HepG2 (cell line): ENCODE results near the gene HECTD1. TPM values are rescaled to one million over a fixed set of nuclear protein-coding genes. Genes with fewer than 3 reads are reported as not detected.
A peak's percentile ranks its signal among the peaks of the same experiment; 100 is the strongest.

Source experiments
- ATAC-seq: fragments of 200-7000 bp; cut with Tn5 transposase; 3 replicates; pipeline ENCODE4 v1.9.1; 2020; ENCODE audit warnings: mild to moderate bottlenecking, moderate library complexity
- BruUV-seq: library from RNA; stranded (reverse); fragments of 400-500 nt; replicated peaks from 2 replicates; lab custom pipeline; 2021; lab: Mats Ljungman, UMichigan
- CTCF ChIA-PET: fragments of 300-600 bp; formaldehyde crosslinking; extraction: SDS; loops from one replicate; lab custom pipeline; 2021; ENCODE audit warnings: low total read pairs, inconsistent platforms, low intra/inter-chr PET ratio; lab: Yijun Ruan, JAX
- POLR2A ChIA-PET: fragments of 350-600 bp; sonication (Branson Sonifier 250); formaldehyde crosslinking; loops from one replicate; lab custom pipeline; 2020; ENCODE audit warnings: antibody characterized with exemption, inconsistent platforms; lab: Yijun Ruan, JAX
- DNase-seq: peaks from one replicate; pipeline ENCODE4 v3.0.0-alpha.2; 2015; ENCODE audit warnings: low spot score
- FAIRE-seq: peaks from 3 replicates; lab custom pipeline; 2011; peaks lifted over from hg19 to GRCh38; lab: Jason Lieb, UNC
- H2AFZ ChIP-seq: one replicate; pipeline ENCODE4 v1.6.1; 2011; ENCODE audit warnings: low read length, inconsistent platforms
- H3K27ac ChIP-seq: fragments of 300-600 bp; 3 replicates; pipeline ENCODE4 v1.8.0; 2011; ENCODE audit warnings: mixed run types, mild to moderate bottlenecking, mixed read lengths, low read length, inconsistent platforms; ENCODE audit not compliant: insufficient read depth; ENCODE audit errors: extremely low read length
- H3K27me3 ChIP-seq, 2 experiments: fragments of 200-600 bp in 1 of 2; 2 replicates in 1 of 2; 3 replicates in 1 of 2; pipeline versions ENCODE4 v1.6.0 to v1.8.0; 2011; ENCODE audit warnings: low read length in 2 of 2, mild to moderate bottlenecking in 2 of 2, moderate library complexity in 2 of 2, inconsistent platforms in 1 of 2; ENCODE audit not compliant: insufficient read depth in 2 of 2, control insufficient read depth in 1 of 2
- H3K36me3 ChIP-seq, 2 experiments: fragments of 200-600 bp in 1 of 2; replicated peaks in 1 of 2; 2 replicates in 1 of 2; 3 replicates in 1 of 2; pipeline versions ENCODE4 v1.5.1 to v1.8.0; 2011; ENCODE audit warnings: low read length in 2 of 2, inconsistent platforms in 1 of 2; ENCODE audit not compliant: insufficient read depth in 2 of 2, control insufficient read depth in 1 of 2
- H3K4me1 ChIP-seq: 2 replicates; pipeline ENCODE4 v1.5.1; 2012; ENCODE audit warnings: low read length, inconsistent platforms; ENCODE audit not compliant: insufficient read depth
- H3K4me2 ChIP-seq: 2 replicates; pipeline ENCODE4 v1.6.0; 2011; ENCODE audit warnings: low read depth, low read length, inconsistent platforms
- H3K4me3 ChIP-seq, 3 experiments: fragments of 200-600 bp in 1 of 3; sonication (generic), shearing (Covaris generic) in 1 of 3; replicated peaks in 1 of 3; 2 replicates each; pipeline ENCODE4 v1.5.1; 2011 to 2016; ENCODE audit warnings: low read length in 3 of 3, inconsistent platforms in 2 of 3, low read depth in 2 of 3, mild to moderate bottlenecking in 2 of 3, control low read depth in 1 of 3, mixed read lengths in 1 of 3; ENCODE audit not compliant: insufficient read depth in 1 of 3
- H3K79me2 ChIP-seq: one replicate; pipeline ENCODE4 v1.6.1; 2011; ENCODE audit warnings: low read length, inconsistent platforms; ENCODE audit not compliant: insufficient read depth
- H3K9ac ChIP-seq: 2 replicates; pipeline ENCODE4 v1.6.0; 2011; ENCODE audit warnings: mild to moderate bottlenecking, low read depth, low read length, inconsistent platforms; ENCODE audit not compliant: insufficient read depth
- H3K9me3 ChIP-seq: 2 replicates; pipeline ENCODE4 v1.5.1; 2012; ENCODE audit warnings: mild to moderate bottlenecking, low read length
- H4K20me1 ChIP-seq: 2 replicates; pipeline ENCODE4 v1.6.0; 2011; ENCODE audit warnings: inconsistent platforms, mild to moderate bottlenecking, low read length, moderate library complexity; ENCODE audit not compliant: insufficient read depth
- HDAC1 ChIP-seq: sonication (generic); formaldehyde crosslinking; IDR thresholded peaks from 2 replicates; pipeline ENCODE4 v1.5.1; 2020; ENCODE audit warnings: mild to moderate bottlenecking, missing genetic modification reagents
- IKZF4 ChIP-seq: sonication (generic); formaldehyde crosslinking; IDR thresholded peaks from 2 replicates; pipeline ENCODE4 v1.5.1; 2020; ENCODE audit warnings: borderline replicate concordance, mild to moderate bottlenecking, low read depth, missing genetic modification reagents; ENCODE audit errors: not compliant biosample characterization
- KLF12 ChIP-seq: sonication (generic); formaldehyde crosslinking; IDR thresholded peaks from 2 replicates; pipeline ENCODE4 v1.4.0; 2020; ENCODE audit warnings: missing genetic modification reagents, borderline replicate concordance
- SKI ChIP-seq: fragments of 450-650 bp; IDR thresholded peaks from one replicate; pipeline ENCODE4 v1.6.1; 2018; ENCODE audit warnings: mild to moderate bottlenecking; ENCODE audit not compliant: partially characterized antibody
- ZNF446 ChIP-seq: sonication (generic); formaldehyde crosslinking; IDR thresholded peaks from 2 replicates; pipeline ENCODE4 v1.5.0; 2020; ENCODE audit warnings: mild to moderate bottlenecking, missing genetic modification reagents
- ZNF670 ChIP-seq: sonication (generic); formaldehyde crosslinking; IDR thresholded peaks from 2 replicates; pipeline ENCODE4 v1.8.0; 2022; ENCODE audit warnings: mild to moderate bottlenecking, missing genetic modification reagents, borderline replicate concordance
- ZNF672 ChIP-seq: sonication (generic); formaldehyde crosslinking; IDR thresholded peaks from 2 replicates; pipeline ENCODE4 v1.8.1; 2022; ENCODE audit warnings: missing genetic modification reagents
- ZNF878 ChIP-seq: sonication (generic); formaldehyde crosslinking; IDR thresholded peaks from 2 replicates; pipeline ENCODE4 v1.8.1; 2023; ENCODE audit warnings: mild to moderate bottlenecking, missing genetic modification reagents, moderate library complexity
- WGBS: methylation state at CpG from one replicate; pipeline ENCODE4 v1.1.6; 2017; ENCODE audit warnings: low lambda C conversion rate; 5-methylcytosine and 5-hydroxymethylcytosine counted together
- in situ Hi-C: cut with HindIII; loops from 2 replicates; pipeline ENCODE4 v1.10.0; 2017; ENCODE audit warnings: low pct_unique_long_range_greater_than_20kb; ENCODE audit not compliant: extremely low pct_ligation_motif_present
- intact Hi-C: fragments of 100-400 bp; cut with micrococcal nuclease; formaldehyde crosslinking; loops from one replicate; pipeline ENCODE4 v1.10.0; 2022; ENCODE audit not compliant: unreplicated experiment
- polyA plus RNA-seq, 8 experiments: library from polyadenylated mRNA; depleted of rRNA in 3 of 8; stranded (reverse) in 7 of 8; unstranded in 1 of 8; fragments of >200 nt; fragmentation: Illumina TruSeq in 4 of 8; extraction: Trizol in 4 of 8; gene quantifications; 2 replicates each; pipeline versions ENCODE4 v1.2.1 to v1.2.3, GENCODE V29; 2011 to 2016; ENCODE audit warnings: low read depth in 4 of 8, missing spikeins in 1 of 8, mixed read lengths in 1 of 8; ENCODE audit not compliant: insufficient read depth in 1 of 8
- total RNA-seq, 5 experiments: library from RNA; depleted of rRNA; stranded (reverse); fragments of >200 nt; fragmentation: Illumina TruSeq; extraction: Trizol; gene quantifications; 2 replicates each; pipeline ENCODE4 v1.2.3, GENCODE V29; 2016; ENCODE audit warnings: low read depth in 1 of 5
- TF ChIP-seq, protein P1 (sequence below): sonication (generic); formaldehyde crosslinking; IDR thresholded peaks from 2 replicates; pipeline ENCODE4 v1.5.1; 2020; ENCODE audit warnings: mild to moderate bottlenecking, missing genetic modification reagents
- TF ChIP-seq, protein P2 (sequence below): sonication (generic); formaldehyde crosslinking; IDR thresholded peaks from 2 replicates; pipeline ENCODE4 v1.8.0; 2022; ENCODE audit warnings: missing genetic modification reagents, mild to moderate bottlenecking, inconsistent platforms, borderline replicate concordance
- TF ChIP-seq, protein P3 (sequence below): sonication (generic); formaldehyde crosslinking; IDR thresholded peaks from 2 replicates; pipeline ENCODE4 v1.8.1; 2023; ENCODE audit warnings: mild to moderate bottlenecking, missing genetic modification reagents
- TF ChIP-seq, protein P4 (sequence below): sonication (generic); formaldehyde crosslinking; IDR thresholded peaks from 2 replicates; pipeline ENCODE4 v1.4.0; 2020; ENCODE audit warnings: mild to moderate bottlenecking, missing genetic modification reagents

HECTD1 gene
- total and polyA plus RNA-seq, 2 of the 13 experiments (the other 11 are each of a cell fraction or from before 2014, with no cell fraction given), result 312 to 560 TPM

DNA sequence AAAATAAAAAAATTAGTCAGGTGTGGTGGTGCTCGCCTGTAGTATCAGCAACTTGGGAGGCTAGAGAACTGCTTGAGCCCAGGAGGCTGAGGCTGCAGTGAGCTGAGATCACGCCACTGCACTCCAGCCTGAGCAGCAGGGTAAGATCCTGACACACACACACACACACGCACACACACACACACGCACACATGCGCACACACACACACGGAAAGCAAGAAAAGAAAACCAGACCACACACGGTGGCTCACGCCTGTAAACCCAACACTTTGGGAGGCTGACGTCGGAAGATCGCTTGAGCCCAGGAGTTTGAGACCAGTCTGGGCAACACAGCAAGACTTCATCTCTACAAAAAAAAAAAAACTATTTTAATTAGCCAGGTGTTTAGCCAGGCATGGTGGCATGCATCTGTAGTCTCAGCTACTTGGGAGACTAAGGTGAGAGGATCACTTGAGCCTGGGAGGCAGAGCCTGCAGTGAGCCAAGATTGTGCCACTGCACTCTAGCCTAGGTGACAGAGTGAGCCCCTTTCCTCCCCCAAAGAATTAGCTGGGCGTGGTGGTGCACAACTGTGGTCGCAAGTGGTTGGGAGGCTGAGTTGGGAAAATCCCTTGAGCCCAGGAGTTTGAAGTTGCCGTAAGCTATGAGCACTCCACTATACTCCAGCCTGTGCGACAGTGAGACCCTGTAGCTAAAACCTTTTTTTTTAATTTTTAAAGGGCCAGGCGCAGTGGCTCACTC is 44.5 kb downstream of the HECTD1 start (continued):
- TF ChIP-seq IKZF4 (CRISPR knock-in tag), result peak; percentile 61
- TF ChIP-seq SKI, result no peak

DNA sequence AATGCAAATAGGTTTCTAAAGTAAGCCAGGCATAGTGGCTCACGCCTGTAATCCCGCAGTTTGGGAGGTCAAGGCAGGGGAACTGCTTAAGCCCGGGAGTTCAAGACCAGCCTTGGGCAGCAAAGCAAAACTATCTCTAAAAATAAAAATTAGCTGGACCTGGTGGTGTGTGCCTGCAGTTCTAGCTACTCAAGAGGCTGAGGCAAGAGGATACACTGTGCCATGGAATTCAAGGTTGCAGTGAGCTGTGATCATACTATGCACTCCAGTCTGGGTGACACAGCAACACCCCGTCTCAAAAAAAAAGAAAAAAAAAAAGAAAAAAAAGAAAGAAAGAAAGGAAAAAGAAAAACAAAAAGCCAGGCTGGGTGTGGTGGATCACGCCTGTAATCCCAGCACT is 46.3 kb downstream of the HECTD1 start:
- Histone ChIP-seq H3K4me3 (no peak overlapping the region), H3K9me3 (no peaks in the 10 kb centered on the region), H3K79me2 (no peaks in the 10 kb centered on the region), H3K27me3 (no peaks in the 10 kb centered on the region), H3K4me1 (peaks cover 26% of the 10 kb centered on the region), H3K4me2 (no peak overlapping the region), H3K27ac (no peak overlapping the region), H3K9ac (no peak overlapping the region), H4K20me1 (no peaks in the 10 kb centered on the region), H2AFZ (no peak overlapping the region), H3K36me3 (peaks cover 42 to 86% of the 10 kb centered on the region in 2 experiments)
- no peak for FAIRE-seq
- no peak for ATAC-seq
- DNase-seq, result no peak
- ChIA-PET POLR2A (no interaction called here), CTCF (no interaction called here)
- intact Hi-C loops (no loop called here), in situ Hi-C loops (no loop called here)
- BruUV-seq, result no TSS peak
- WGBS, result 97% methylated on average over 5 of the region's 5 CpGs
- TF ChIP-seq, protein P1, sequence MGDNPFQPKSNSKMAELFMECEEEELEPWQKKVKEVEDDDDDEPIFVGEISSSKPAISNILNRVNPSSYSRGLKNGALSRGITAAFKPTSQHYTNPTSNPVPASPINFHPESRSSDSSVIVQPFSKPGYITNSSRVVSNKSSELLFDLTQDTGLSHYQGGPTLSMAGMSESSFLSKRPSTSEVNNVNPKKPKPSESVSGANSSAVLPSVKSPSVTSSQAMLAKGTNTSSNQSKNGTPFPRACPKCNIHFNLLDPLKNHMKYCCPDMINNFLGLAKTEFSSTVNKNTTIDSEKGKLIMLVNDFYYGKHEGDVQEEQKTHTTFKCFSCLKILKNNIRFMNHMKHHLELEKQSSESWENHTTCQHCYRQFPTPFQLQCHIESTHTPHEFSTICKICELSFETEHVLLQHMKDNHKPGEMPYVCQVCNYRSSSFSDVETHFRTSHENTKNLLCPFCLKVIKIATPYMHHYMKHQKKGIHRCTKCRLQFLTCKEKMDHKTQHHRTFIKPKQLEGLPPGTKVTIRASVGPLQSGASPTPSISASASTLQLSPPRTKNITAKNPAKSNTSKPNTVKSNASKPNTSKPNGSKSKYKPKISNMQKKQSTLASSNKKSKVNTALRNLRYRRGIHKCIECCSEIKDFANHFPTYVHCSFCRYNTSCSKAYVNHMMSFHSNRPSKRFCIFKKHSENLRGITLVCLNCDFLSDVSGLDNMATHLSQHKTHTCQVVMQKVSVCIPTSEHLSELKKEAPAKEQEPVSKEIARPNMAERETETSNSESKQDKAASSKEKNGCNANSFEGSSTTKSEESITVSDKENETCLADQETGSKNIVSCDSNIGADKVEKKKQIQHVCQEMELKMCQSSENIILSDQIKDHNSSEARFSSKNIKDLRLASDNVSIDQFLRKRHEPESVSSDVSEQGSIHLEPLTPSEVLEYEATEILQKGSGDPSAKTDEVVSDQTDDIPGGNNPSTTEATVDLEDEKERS, result no peak
- peak; percentile 22; the same call in 1 of the 2 replicates for TF ChIP-seq ZNF670 (CRISPR knock-in tag)
- no peak for TF ChIP-seq ZNF672 (CRISPR knock-in tag)
- TF ChIP-seq, protein P2, sequence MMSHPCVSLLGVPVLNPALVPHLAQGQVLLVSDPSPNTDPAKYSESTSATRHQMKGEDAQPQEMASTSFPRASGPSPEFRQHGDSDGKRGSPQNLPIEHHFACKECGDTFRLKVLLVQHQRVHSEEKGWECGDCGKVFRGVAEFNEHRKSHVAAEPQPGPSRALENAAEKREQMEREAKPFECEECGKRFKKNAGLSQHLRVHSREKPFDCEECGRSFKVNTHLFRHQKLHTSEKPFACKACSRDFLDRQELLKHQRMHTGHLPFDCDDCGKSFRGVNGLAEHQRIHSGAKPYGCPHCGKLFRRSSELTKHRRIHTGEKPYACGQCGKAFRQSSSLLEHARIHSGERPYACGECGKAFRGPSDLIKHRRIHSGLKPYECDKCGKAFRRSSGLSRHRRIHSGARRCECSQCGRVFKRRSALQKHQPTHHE (CRISPR knock-in tag), result no peak
- 0 out of 2 replicates have a peak, but pooled peaks have one; percentile 58 for TF ChIP-seq ZNF878 (CRISPR knock-in tag)
- TF ChIP-seq, protein P3, sequence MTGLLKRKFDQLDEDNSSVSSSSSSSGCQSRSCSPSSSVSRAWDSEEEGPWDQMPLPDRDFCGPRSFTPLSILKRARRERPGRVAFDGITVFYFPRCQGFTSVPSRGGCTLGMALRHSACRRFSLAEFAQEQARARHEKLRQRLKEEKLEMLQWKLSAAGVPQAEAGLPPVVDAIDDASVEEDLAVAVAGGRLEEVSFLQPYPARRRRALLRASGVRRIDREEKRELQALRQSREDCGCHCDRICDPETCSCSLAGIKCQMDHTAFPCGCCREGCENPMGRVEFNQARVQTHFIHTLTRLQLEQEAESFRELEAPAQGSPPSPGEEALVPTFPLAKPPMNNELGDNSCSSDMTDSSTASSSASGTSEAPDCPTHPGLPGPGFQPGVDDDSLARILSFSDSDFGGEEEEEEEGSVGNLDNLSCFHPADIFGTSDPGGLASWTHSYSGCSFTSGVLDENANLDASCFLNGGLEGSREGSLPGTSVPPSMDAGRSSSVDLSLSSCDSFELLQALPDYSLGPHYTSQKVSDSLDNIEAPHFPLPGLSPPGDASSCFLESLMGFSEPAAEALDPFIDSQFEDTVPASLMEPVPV (CRISPR knock-in tag), result 0 out of 2 replicates have a peak, but pooled peaks have one; percentile 51
- TF ChIP-seq KLF12, result no peak
- TF ChIP-seq, protein P4, sequence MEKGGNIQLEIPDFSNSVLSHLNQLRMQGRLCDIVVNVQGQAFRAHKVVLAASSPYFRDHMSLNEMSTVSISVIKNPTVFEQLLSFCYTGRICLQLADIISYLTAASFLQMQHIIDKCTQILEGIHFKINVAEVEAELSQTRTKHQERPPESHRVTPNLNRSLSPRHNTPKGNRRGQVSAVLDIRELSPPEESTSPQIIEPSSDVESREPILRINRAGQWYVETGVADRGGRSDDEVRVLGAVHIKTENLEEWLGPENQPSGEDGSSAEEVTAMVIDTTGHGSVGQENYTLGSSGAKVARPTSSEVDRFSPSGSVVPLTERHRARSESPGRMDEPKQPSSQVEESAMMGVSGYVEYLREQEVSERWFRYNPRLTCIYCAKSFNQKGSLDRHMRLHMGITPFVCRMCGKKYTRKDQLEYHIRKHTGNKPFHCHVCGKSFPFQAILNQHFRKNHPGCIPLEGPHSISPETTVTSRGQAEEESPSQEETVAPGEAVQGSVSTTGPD (CRISPR knock-in tag), result 0 out of 2 replicates have a peak, but pooled peaks have one; percentile 4
- TF ChIP-seq HDAC1, result 0 out of 2 replicates have a peak, but pooled peaks have one; percentile 15
- no peak for TF ChIP-seq ZNF446 (CRISPR knock-in tag)
